Fibroblast of skin of left biceps (primary cell): ENCODE measurements around the gene SLC22A5.
A peak's percentile ranks its signal among the peaks of the same experiment; 100 is the strongest.
"Not testable (repeated sequence)": the region's sequence is repeated elsewhere in the genome, so short reads cannot be mapped to it uniquely, and the experiment has no call there.

Source experiments
- DNase-seq, 2 experiments: peaks; one replicate each; pipeline ENCODE4 v3.0.0-alpha.2; 2013; ENCODE audit warnings: low read depth in 2 of 2

SLC22A5 gene

DNA sequence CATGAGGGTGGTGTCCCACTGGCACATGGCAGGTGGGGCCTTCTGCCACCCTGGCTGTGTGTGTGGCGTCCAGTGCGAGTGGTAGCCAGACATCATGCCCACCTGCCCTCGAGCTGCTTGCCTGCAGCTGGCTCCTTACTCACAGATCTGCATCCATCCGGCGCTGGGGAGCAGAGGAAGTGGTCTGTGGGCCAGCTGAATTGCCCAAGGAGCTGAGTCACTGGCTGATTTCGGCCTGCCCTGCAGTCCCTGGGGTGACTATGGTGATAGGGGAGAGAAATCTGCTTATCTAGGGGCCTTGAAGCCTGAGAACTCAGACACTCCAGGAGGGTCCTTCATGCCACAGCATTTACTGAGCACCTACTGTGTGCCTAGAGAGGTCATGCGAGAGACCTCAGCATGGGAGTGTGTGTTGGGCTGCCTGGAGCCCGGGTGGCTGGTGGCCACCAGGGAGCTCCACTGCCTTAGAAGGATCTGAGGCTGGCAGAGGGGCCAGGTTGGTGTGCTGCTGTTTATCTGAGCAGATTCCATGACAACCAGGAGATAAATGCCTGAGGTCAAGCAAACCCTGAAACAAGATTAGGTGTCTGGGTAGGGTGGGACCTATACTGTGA, 57.1 kb downstream of the SLC22A5 start:
- peak in 1 of 2 experiments; percentile 41 for DNase-seq

DNA sequence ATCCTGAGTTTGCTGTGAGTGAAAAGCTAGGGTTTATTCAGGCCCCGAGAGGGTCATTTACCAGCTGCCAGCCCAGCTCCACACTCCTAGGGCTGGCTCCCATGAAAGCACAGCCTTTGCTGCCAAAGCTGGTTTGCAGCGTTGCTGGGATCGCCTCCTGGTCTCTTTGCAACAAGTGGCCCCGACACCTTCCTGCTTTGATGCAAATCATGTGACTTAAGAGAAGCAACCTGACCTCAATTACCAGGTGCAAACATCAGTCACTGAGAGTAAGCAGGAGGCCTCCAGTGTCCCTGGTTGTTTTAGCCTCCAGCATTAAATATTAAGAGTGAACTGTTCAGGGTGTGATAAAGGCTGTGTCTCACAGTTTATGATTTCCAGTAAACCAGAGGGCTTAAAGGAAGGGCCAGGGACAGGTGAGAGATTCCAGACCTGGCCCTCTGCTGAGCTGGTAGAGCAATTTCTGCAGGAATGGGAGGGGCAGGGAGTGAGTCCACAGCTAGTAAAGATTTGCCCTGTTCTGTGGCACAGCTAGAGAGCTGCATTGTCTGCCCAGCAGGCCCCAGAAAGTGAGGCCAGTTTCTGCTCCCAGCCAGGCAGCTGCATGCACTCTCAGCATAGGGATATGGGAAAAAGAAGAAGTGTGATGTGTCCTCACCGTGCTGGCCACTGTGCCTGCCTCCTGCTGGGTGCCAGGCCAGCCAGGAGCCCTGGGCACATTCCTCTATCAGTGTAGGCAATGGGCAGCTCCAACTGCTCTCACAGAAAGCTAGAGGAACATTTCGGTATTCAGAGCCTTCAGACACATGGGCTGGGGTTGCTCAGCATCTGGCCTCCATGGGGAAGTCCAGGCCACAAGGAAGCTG, 58.0 kb downstream of the SLC22A5 start:
- no peak for DNase-seq

DNA sequence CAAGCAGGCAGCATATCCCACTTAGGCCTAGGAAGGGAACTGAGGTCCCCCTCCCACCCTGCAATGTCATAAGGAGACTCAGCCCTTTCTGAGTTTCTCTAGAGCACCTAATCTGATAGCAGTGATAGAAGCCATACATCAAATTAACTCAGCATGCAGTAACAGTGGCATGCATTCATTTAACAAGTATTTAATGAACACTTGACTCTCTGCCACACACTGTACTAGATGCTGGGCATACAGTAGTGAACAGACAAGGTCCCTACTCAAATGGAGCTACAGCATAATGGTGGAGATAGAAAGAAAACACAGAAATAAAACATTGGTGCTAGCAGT, 58.6 kb downstream of the SLC22A5 start:
- DNase-seq: no peak

DNA sequence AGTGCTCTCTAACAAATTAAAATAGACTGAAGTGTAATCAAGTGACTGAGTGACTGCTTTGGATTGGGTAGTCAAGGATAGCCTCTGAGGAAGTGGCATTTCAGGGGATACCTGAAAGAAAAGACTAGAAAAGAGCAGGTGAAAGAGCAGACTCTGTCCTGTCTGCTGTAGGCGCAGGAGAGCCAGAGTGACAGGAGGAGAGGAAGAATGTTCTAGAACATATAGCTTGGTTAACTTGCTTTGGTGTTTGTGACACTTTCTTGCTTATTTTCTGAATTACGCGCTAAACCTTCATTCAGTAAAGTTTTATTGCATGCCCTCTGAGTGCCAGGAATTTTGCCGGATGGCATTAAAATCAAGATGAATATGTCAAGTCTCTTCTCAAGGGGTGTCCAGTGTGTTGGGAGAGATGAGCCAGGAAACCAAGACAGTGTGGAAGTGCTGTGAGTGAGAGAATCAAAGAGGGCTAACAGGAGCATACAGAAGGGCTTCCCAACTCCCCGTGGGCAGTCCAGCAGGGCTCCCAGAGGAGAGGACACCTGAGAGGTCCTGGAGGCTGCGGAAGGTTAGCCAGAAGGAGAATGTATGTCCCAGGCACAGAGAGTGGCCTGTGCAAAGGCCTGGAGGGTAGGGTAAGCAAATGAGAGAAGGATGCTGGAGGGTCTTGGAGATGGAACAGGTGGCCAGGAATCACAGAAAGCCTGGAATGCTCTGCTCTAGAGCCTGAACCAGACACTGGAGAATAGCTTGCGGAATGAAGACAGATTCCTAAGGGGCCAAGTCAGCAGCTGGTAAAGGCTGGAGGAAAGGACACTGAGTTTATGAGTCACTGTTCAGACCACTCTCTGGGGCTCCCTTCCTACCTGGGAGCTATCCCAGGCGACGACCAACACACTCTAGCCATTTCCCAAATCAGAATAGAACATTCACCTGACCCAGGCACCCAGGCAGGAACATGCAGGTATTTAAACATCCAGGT, 59.3 kb downstream of the SLC22A5 start:
- no peak for DNase-seq

DNA sequence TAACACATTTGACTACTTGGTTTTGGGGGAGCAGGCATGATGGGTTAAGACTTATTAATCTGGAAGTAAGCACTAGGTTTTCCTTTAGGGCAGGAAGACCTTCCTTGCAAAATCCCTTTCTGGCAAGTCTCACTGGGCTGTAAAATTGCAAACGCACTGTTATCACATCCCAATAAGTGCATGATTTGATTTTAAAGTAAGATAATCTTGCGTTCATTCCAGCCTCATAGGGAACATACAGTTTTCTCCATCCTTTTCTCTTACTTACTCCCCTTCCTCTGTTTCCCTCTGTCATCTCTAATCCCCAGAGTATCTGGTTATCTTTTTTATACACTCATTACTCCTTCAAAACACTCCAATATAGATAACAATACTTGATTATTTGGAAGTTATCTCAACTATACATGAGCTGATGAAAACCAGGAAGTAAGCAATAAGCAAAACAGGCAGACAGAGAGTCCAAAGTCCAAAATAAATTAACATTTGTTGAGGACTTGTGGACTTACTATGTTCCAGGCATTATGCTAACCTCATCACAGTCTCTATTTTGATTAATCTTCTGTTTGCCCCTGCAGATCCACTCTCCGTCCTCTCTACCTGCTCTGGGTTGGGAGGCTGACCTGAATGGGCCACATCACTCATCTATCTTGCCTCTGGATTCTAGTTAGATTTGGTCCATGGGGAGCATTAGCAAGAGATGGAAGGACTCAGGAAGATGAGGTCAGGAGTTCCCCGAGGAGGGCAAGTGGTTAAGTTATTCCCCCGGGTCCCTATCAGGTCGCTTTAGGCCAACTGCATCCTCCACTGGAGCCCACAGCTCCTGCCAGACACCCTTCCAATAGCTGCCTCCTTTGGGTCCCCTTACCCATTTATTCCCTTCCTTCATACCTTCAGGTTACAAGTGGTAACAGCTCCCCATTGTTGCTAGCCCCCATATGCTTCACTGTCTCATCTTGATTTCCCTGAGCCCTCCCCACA, 60.2 kb downstream of the SLC22A5 start:
- no peak for DNase-seq

DNA sequence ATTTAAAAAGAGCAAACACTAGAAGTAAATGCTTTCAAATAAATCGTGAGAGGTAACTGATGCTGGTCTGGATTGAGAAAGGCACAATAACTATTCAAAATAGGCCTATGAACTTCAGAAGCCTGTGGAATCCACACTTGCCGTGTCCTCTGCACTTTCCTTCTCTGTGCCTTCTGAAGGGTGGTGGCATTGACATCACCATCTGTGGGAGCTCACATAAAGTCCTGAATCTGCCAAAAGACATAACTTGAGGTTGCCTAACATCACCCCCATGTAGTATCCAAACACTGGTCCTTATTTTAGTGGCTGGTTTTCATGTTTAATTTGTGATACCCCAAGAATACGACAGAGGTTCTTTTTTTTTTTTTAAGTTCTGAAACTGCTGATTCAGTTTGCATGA, 61.2 kb downstream of the SLC22A5 start:
- DNase-seq: no peak

DNA sequence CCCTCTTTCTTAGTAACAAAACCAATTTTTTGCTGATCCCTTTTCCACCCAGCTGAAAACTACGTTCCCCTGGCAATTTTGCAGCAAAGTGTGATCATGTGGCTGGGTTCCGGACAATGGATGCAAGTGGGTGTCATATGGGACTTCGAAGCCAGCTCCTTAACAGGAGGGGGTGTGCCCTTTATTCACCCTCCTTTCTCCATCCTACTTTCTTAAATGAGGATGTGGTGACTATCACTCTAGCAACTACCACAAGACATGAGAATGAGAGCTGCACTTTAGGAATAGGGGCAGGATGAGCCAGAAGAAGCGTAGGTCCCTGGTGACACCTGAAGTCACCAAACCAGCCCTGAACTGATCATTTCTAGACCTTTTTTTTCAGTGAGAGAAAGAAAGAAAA, 62.1 kb downstream of the SLC22A5 start:
- no peak for DNase-seq

DNA sequence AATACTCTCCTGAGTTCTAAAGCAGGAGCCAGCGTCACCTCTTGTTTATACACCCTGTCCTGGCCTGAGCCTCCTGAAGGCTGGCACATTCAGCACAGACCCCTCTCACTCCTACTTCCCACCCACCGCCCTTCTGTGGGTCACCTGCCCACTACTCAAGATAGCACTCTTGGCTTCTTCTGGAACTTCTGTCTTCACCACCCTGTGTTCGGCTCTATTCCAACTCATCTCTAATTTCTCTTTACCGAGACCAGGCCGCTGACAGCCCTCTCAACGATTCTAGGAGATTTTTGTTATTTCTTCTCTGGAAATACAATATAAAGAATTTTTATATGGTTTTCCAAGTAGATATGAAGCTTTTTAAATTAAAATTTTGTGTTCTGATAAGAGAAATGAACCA, 63.6 kb downstream of the SLC22A5 start:
- no peak for DNase-seq

DNA sequence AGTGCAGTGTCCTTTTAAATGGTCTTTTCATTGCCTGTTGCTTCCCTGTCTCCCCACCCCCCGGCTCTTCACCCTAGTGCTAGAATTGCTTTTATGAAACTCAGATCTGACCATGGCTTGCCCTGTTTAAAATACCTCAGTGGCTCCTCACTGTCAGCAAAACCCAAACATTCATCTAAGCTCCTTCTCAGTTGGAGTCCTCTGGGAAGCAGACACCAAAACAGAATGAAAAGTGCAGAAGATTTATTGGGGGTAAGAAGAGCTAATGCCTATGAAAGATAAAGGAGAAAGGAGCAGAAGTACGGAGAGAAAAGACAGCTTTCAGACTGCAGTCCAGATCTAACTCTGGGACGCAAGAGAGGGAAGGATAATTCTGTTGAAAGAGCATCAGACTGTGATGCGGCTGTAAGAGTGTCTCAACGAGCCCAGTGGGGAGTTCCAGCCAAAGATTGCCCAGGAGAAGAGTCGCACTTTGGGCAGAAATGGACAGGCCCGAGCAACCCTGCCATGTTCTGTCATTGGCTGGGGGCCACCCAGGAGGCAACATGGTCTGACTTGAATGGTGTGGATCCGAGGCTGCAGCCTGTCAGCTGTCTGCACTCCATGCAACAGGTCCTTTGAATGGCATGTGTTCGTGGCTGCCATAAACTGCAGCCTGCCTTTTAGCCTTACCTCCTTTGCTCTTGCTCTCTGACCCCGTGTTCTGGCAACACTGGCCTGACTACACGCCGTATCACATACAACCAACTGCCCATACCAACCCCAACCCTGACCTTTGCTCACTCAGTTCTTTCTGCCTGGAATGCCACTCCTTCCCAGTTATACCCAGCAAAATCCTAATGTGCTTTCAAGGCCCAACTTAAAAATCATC, 65.1 kb downstream of the SLC22A5 start:
- no peak for DNase-seq

DNA sequence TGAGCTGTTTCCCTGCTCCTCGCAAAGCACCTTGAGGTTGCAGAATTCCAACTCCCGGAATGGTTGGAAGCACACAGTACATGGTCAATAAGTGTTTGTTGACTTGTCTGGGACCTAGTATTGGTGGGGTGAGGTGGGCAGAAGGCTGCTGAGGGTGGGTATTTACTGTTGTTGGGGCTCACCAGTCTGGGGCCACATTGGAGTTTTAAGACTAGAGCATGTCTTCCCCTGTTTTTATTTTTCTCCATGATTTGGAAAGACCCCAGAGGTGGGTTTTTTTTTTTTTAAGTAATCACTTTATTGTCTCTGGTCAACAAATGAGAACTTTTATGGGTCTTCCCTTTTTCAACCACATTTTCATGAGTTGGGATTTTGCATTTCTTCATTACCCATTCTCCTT, 65.9 kb downstream of the SLC22A5 start:
- no peak for DNase-seq

DNA sequence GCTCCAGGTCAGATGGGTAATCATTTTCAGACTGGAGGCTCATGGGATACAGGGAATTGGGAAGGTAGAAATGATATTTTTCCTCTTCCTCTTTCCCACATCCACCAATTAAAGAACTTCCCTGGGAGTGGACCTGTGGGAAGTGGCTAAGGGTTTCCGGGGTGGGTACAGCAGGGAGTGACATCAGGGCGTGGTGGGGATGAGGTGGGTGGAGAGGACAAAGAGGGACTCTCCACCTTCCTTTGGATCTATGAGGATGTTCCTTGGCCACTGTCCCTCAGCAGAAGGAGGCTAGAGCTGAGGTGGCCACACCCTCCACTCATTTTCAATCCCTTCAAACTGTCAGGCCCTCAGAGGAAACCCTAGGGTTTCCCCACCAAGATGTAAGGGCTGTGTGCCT, 66.4 kb downstream of the SLC22A5 start:
- no peak for DNase-seq

DNA sequence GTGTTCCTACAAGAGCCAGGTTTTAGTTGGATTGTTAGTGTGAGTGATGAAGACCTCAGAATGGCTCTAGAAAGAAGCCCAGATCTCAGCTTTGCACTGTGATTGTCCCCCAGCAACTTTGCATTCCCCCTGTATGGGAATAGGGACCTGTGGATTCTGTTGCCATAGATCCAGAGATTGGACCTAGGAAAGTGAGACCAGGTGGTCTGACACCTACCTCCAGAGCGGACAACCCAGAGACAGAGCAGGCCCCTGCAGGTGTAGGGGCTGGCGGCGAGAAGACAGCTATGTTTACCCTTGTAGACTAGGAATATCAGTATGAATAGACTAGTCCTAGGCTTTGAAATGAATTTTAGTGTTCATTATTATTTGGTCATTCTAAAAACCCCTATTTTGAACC, 67.4 kb downstream of the SLC22A5 start:
- DNase-seq: no peak

DNA sequence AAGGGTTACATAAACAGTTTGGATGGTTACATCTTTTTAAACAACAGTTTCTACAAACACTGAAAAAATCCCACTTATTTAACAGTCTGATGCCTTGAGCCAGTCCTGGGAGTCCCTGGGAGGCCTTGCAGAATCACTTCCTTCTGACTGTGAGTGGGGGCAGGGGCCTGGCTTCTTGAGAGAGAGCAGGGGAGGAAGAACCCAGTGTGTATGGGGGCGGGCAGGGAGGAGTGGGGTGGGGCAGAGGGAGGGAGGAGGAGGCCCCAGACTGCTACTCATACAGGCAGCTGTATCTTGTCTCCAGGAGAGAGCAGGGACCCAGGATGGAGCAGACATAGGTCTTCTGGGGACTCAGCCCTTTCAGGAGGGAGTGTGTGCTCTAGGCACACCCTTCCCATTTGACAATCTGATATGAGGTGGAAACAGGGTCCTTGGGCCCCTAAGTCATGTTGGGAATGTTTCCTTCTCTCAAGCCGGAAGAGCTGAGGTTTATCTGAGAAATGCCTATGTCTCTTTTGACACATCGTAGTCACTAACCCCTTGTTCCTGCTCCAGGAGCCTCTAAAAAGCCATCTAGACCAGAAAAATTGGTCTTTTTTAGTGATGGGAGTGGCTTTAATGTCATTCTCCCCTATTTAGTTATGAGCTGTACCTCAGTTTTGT, 68.2 kb downstream of the SLC22A5 start:
- DNase-seq: peak; percentile 74 to 81

DNA sequence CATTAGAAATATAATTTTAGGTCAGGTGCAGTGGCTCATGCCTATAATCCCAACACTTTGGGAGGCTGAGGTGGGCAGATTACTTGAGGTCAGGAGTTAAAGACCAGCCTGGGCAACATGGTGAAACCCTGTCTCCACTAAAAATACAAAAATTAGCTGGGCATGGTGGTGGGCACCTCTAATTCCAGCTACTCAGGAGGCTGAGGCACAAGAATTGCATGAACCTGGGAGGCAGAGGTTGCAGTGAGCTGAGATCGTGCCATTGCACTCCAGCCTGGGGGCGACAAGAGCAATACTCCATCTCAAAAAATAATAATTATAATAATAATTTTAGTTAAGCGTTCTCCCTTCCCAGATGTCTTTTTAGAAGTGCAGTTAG, 68.7 kb downstream of the SLC22A5 start:
- DNase-seq: not testable (repeated sequence)

DNA sequence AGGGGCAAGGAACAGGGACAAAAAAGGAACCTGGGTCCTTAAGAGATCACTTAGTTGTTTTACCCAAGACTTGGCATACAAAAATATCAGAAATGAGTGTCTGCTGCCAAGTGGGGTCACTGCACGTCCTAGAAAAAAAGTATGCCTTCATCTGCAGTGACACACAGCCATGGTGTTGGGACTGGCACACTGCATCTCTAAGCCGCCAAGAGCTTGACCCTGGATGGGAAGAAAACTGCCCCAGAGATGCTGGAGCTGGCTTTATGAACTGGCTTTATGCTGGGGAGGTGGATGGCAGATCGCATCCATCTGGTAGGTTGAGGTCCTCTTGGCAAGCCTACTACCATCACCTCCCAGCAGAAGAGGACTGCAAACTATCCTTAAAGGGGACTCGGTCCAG, 69.4 kb downstream of the SLC22A5 start:
- no peak for DNase-seq

DNA sequence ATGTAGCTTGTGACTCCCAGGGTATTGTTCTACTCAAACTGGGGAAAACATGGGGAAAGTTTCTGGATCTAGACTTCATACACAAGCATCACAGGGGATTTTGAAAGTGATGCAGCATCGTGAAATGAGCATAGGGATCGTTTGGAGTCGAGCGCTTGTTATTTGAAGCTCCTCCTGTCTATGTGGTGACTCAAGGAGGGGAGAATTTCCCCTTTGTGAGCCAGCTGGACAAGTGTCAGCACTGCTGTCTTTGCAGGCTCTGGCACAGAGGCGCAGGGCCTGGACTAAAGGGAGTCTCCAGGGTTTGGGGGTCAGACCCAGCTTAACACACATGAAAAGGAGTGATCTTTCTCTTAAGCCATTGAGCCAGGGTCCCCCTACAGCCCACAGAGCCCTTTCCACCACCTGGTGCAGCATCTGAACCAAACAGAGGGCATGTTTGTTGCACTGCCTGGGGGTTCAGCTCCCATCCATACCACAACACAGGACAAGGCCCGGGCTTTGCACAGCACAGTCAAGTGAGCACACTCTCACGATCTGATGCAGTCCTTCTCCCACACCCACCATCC, 70.1 kb downstream of the SLC22A5 start:
- DNase-seq: peak; percentile 70 to 71

DNA sequence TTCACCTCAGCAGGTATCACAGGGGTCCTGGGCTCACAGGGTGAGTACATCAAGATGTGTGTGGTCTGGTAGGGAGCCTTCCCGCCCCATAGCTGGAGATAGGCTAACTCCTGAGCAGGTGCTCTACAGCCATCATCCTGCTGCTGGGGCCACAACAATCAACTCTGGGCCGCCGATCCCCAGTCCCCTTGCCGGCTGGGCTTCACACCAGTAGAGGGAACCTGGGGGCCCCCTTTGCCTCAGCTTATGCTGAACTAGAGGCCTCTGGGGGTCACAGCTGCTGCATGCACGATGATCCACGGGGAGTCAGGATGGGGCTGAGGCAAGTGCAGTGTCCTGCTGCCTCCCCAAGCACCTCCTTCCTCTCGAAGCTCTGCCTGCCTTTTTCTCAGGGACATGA, 74.6 kb downstream of the SLC22A5 start:
- DNase-seq: no peak
